Astrocyte (in vitro differentiated cells and primary cell): Measurements from ENCODE around the gene FAM151B.

ENCODE experiments used
- EZH2 ChIP-seq: IDR thresholded peaks from 2 replicates; pipeline ENCODE4 v1.6.1; 2012; ENCODE audit warnings: mild to moderate bottlenecking, low read length, inconsistent platforms; ENCODE audit not compliant: insufficient read depth
- TF ChIP-seq, protein P1 (sequence below): IDR thresholded peaks from 2 replicates; pipeline ENCODE4 v1.5.1; 2011; ENCODE audit warnings: low read depth, mild to moderate bottlenecking, inconsistent platforms, low read length, moderate library complexity; ENCODE audit not compliant: insufficient read depth

DNA sequence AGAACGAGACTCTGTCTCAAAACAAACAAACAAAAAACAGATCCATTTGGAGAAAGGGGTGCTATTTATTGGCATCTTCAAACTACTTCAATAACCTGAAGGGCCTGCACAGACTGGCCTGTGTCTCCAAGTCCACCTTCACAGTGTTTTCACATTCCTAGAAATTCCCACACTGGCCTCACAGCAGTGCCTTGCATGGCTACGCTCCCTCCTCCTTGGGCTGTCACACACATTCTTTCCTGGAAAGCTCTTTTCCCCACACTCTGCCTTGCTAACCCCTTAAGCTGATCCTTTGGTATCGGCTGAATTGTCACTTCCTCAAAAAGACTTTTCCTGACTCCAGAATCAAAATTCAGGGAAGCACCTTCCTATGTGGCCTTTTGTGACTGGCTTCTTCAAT, 19.8 kb downstream of the FAM151B start:
- TF ChIP-seq, protein P1, sequence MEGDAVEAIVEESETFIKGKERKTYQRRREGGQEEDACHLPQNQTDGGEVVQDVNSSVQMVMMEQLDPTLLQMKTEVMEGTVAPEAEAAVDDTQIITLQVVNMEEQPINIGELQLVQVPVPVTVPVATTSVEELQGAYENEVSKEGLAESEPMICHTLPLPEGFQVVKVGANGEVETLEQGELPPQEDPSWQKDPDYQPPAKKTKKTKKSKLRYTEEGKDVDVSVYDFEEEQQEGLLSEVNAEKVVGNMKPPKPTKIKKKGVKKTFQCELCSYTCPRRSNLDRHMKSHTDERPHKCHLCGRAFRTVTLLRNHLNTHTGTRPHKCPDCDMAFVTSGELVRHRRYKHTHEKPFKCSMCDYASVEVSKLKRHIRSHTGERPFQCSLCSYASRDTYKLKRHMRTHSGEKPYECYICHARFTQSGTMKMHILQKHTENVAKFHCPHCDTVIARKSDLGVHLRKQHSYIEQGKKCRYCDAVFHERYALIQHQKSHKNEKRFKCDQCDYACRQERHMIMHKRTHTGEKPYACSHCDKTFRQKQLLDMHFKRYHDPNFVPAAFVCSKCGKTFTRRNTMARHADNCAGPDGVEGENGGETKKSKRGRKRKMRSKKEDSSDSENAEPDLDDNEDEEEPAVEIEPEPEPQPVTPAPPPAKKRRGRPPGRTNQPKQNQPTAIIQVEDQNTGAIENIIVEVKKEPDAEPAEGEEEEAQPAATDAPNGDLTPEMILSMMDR: no peak
- no peak for TF ChIP-seq EZH2
